ENCODE measurements around the gene KRTAP17-1. TPM values are rescaled to one million over a fixed set of nuclear protein-coding genes. Genes with fewer than 3 reads are reported as not detected.

KRTAP17-1 gene
- total and polyA plus RNA-seq, 2 of the 4 experiments (the other 2 are of a cell fraction), result not detected

DNA sequence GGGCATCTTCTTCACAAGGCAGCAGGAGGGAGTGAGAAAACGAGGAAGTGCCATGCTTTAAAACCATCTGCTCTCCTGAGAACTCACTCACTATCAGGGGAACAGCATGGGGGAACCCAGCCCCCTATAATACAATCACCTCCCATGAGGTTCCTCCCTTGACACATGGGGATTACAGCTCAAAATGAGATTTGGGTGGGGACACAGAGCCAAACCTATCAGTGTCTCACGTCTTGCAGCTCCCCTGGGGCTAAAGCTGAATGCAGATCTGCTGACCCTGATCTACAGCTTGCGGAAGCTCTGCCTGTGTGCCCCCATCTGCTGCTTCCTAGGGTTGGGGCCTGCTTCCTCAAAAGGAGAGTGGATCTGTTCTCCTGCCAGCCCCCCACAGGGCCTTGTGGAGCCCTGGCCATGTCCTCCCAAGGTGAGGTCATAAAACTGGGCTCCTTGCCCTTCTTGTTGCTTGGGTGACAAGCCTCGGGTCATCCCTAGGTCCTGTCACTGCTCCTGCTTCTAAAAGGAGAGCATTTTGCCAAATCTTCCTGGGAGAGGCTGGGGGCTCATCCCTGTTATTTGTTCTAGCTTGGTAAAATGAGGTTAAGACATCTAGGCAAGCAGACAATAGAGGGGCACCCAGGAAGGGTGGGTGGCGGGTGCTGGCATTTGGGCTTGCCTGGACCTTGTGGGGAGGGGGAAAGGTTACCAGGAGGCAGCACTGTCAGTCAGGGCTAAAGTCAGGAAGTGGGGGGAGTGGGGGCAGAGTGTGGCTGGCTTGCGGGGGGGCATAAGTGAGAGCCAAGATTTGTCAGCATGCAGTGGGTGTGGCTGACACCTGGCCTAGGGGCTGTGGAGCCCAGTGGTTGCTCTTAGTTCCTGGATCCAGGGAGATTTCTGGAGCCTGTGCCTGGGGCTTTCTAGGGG lies 19.1 kb upstream of the KRTAP17-1 start (continued):
- no peak for TF ChIP-seq RAD21 (IDR thresholded peaks at IDR 0.05; ENCODE audit: low read length)

DNA sequence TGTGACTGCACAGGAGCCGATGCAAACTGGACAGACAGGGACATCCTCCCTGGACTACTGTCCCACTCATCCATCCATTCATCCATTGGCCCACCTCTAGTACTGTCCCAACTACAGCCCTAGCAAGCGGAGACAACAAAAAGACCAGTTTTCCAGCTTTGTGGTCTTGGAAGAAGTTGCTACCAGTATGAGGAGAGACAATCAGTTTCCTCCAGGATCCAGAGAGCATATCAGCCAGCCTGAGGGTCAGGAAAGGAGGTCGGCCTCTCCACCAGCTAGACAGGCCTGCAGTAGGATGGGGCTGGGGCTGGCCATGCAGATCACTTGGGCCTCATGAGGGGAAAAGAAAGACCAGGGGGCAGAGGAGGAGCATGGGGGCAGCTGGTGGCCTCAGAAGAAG lies 18.3 kb upstream of the KRTAP17-1 start:
- Histone ChIP-seq H2AK9ac (replicated peaks; ENCODE audit: low read depth, low read length, poor library complexity) (no peak overlapping the region), H2AK5ac (ENCODE audit: low read depth, low read length) (no peak overlapping the region), H3K27me3 (ENCODE audit: control insufficient read depth, insufficient read depth, low read length) (peaks cover 3% of the 10 kb centered on the region), H3K4me1 (ENCODE audit: control insufficient read depth, insufficient read depth, low read length) (peaks cover 1% of the 10 kb centered on the region), H2BK20ac (ENCODE audit: low read depth, low read length) (no peak overlapping the region), H2BK120ac (ENCODE audit: low read depth, low read length) (no peak overlapping the region), H2BK15ac (ENCODE audit: low read depth, low read length) (no peak overlapping the region; the same call in 2 of the 3 replicates), H4K8ac (ENCODE audit: low read depth in 2 of 2, low read length in 2 of 2) (no peak overlapping the region), H4K20me1 (ENCODE audit: insufficient read depth, low read length) (no peaks in the 10 kb centered on the region), H3K4me3 (ENCODE audit: insufficient read depth, low read depth, low read length) (no peak overlapping the region), H3K4me2 (ENCODE audit: low read depth, low read length) (no peak overlapping the region), H3K79me1 (ENCODE audit: low read depth in 1 of 2, low read length in 2 of 2) (no peaks in the 10 kb centered on the region), H4K91ac (ENCODE audit: insufficient read depth, low read depth, low read length) (no peak overlapping the region; the same call in 1 of the 2 replicates), H3K14ac (replicated peaks; ENCODE audit: low read depth, low read length) (no peak overlapping the region), H3K27ac (ENCODE audit: insufficient read depth, low read length) (no peak overlapping the region), H3K23ac (ENCODE audit: low read depth, low read length) (no peak overlapping the region), H3K4ac (ENCODE audit: low read depth, low read length) (no peak overlapping the region), H3K36me3 (ENCODE audit: control insufficient read depth, insufficient read depth, low read length) (no peaks in the 10 kb centered on the region), H3K9ac (ENCODE audit: low read depth, low read length) (no peak overlapping the region), H2AFZ (replicated peaks; ENCODE audit: low read length, poor library complexity) (no peak overlapping the region), H3K9me3 (ENCODE audit: control insufficient read depth, insufficient read depth, low read length) (no peaks in the 10 kb centered on the region), H3K18ac (ENCODE audit: low read depth, low read length) (no peak overlapping the region), H4K5ac (ENCODE audit: low read depth, low read length) (no peak overlapping the region), H3K56ac (ENCODE audit: extremely low read depth, insufficient read depth, low read length) (no peak overlapping the region), H2BK5ac (ENCODE audit: low read depth, low read length, poor library complexity, severe bottlenecking) (no peak overlapping the region), H3K9me1 (ENCODE audit: insufficient read depth, low read length) (peaks cover 3% of the 10 kb centered on the region; the same call in 1 of the 2 replicates)
- ATAC-seq (ENCODE audit: low read depth) (no peak), DNase-seq (no peak)
- no TSS peak for BruUV-seq (replicated peaks)
- dilution Hi-C loops (cut with HindIII; ENCODE audit: low sequenced_read_pairs, unreplicated experiment) (no loop called here), in situ Hi-C loops (cut with MboI; ENCODE audit: low sequenced_read_pairs) (loop anchor here (5.0 kb wide), 1 partner anchor 328 kb away; no protein-coding TSS in a partner anchor), intact Hi-C loops (cut with micrococcal nuclease) (no loop called here)
- ChIA-PET CTCF (no interaction called here), POLR2A (ENCODE audit: unreplicated experiment) (no interaction called here)
- 83% methylated on average over 1 of the region's 3 CpGs; no CpG with 5 or more reads in 1 of the 2 experiments for WGBS, 2 experiments (ENCODE audit: extremely low coverage in 2 of 2, insufficient read length in 1 of 2)
- TF ChIP-seq RCOR1 (IDR thresholded peaks at IDR 0.05; ENCODE audit: insufficient replicate concordance, low read length), result no peak
- TF ChIP-seq RFX5 (IDR thresholded peaks at IDR 0.05; ENCODE audit: low read depth, low read length), result no peak
- TF ChIP-seq MAZ (IDR thresholded peaks at IDR 0.05; ENCODE audit: borderline replicate concordance, low read depth, low read length), result no peak
- TF ChIP-seq, protein P1, sequence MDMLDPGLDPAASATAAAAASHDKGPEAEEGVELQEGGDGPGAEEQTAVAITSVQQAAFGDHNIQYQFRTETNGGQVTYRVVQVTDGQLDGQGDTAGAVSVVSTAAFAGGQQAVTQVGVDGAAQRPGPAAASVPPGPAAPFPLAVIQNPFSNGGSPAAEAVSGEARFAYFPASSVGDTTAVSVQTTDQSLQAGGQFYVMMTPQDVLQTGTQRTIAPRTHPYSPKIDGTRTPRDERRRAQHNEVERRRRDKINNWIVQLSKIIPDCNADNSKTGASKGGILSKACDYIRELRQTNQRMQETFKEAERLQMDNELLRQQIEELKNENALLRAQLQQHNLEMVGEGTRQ (IDR thresholded peaks at IDR 0.05; ENCODE audit: low read depth, low read length), result no peak
- no peak for TF ChIP-seq POLR2A (IDR thresholded peaks at IDR 0.05; ENCODE audit: low read depth, low read length)
- no peak for TF ChIP-seq SMC3 (IDR thresholded peaks at IDR 0.05; ENCODE audit: low read depth, low read length)
- no peak for TF ChIP-seq MXI1 (IDR thresholded peaks at IDR 0.05; ENCODE audit: borderline replicate concordance, low read depth, low read length)
- no peak for TF ChIP-seq FOS (IDR thresholded peaks at IDR 0.05; ENCODE audit: low read depth, low read length)
- no peak for TF ChIP-seq NFE2L2 (IDR thresholded peaks at IDR 0.05; ENCODE audit: low read depth, low read length)
- TF ChIP-seq CEBPB (IDR thresholded peaks at IDR 0.05; ENCODE audit: low read depth, low read length), result no peak
- no peak for TF ChIP-seq MAFK (IDR thresholded peaks at IDR 0.05; ENCODE audit: low read depth, low read length)
- TF ChIP-seq, protein P2, sequence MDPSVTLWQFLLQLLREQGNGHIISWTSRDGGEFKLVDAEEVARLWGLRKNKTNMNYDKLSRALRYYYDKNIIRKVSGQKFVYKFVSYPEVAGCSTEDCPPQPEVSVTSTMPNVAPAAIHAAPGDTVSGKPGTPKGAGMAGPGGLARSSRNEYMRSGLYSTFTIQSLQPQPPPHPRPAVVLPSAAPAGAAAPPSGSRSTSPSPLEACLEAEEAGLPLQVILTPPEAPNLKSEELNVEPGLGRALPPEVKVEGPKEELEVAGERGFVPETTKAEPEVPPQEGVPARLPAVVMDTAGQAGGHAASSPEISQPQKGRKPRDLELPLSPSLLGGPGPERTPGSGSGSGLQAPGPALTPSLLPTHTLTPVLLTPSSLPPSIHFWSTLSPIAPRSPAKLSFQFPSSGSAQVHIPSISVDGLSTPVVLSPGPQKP (IDR thresholded peaks at IDR 0.05; ENCODE audit: borderline replicate concordance, low read depth, low read length), result no peak
- TF ChIP-seq RAD21 (IDR thresholded peaks at IDR 0.05; ENCODE audit: low read length), result no peak
- no peak for TF ChIP-seq BHLHE40 (IDR thresholded peaks at IDR 0.05; ENCODE audit: low read depth, low read length)
- no peak for TF ChIP-seq CHD1 (IDR thresholded peaks at IDR 0.05; ENCODE audit: low read depth, low read length)
